ENCODE measurements around the gene CCDC187. TPM values are rescaled to one million over a fixed set of nuclear protein-coding genes. Genes with fewer than 3 reads are reported as not detected.
A peak's percentile ranks its signal among the peaks of the same experiment; 100 is the strongest.
"Not testable (repeated sequence)": the region's sequence is repeated elsewhere in the genome, so short reads cannot be mapped to it uniquely, and the experiment has no call there.

The CCDC187 gene
- total and polyA plus RNA-seq, 8 donors = 0.12 to 2.8 (median 0.45) TPM; not detected in 1

- TF ChIP-seq EP300 (IDR thresholded peaks at IDR 0.05) = no peak
- TF ChIP-seq POLR2AphosphoS5 (IDR thresholded peaks at IDR 0.05) = peak in 2 of 3 donors; percentile 74 to 78
- no peak for TF ChIP-seq CTCF (IDR thresholded peaks at IDR 0.05)
- TF ChIP-seq POLR2A (IDR thresholded peaks at IDR 0.05) = no peak
- intact Hi-C loops (cut with DNase I; ENCODE audit: low total_unique reads) = no loop called here
- H3K4me1 ChIP-seq = peaks cover 28 to 45% (median 39%) of the 10 kb centered on the region in 4 donors
- H3K4me3 ChIP-seq = no peak overlapping the region
- H3K27ac ChIP-seq = peak overlapping the region; percentile 33 to 87 (median 45)
- WGBS, 5 donors = 46 to 65% (median 53%) methylated on average over 18 to 24 of the region's 24 CpGs
- peaks cover 0 to 16% (median 0%) of the 10 kb centered on the region in 3 donors for H3K27me3 ChIP-seq
- peak; percentile 86 to 90 for DNase-seq
- no peaks in the 10 kb centered on the region for H3K36me3 ChIP-seq
- H3K9me3 ChIP-seq = no peaks in the 10 kb centered on the region
Observed at GRCh38 chr9:136324501-136325300, 20.8 kb upstream of the CCDC187 start.

GRCh38 chr9:136323371-136323789 is 19.5 kb upstream of the CCDC187 start:
- Histone ChIP-seq H3K4me1 (peaks cover 16 to 33% (median 26%) of the 10 kb centered on the region in 4 donors), H3K27me3 (peaks cover 0 to 13% (median 0%) of the 10 kb centered on the region in 3 donors), H3K4me3 (no peak overlapping the region), H3K9me3 (no peaks in the 10 kb centered on the region), H3K36me3 (no peaks in the 10 kb centered on the region), H3K27ac (no peak overlapping the region)
- WGBS, 5 donors = 69 to 83% (median 79%) methylated on average over 12 to 17 of the region's 17 CpGs
- no peak for DNase-seq
- TF ChIP-seq EP300 (IDR thresholded peaks at IDR 0.05) (no peak), POLR2A (IDR thresholded peaks at IDR 0.05) (no peak), CTCF (IDR thresholded peaks at IDR 0.05) (no peak), POLR2AphosphoS5 (IDR thresholded peaks at IDR 0.05) (no peak)
- intact Hi-C loops (cut with DNase I; ENCODE audit: low total_unique reads) = no loop called here

GRCh38 chr9:136322756-136323330 is 18.9 kb upstream of the CCDC187 start:
- Histone ChIP-seq H3K9me3 (no peaks in the 10 kb centered on the region), H3K27me3 (peaks cover 0 to 8% (median 0%) of the 10 kb centered on the region in 3 donors), H3K4me1 (peaks cover 10 to 28% (median 21%) of the 10 kb centered on the region in 4 donors), H3K4me3 (no peak overlapping the region), H3K27ac (no peak overlapping the region), H3K36me3 (no peaks in the 10 kb centered on the region)
- intact Hi-C loops (cut with DNase I; ENCODE audit: low total_unique reads) = no loop called here
- 59 to 86% (median 79%) methylated on average over 20 to 23 of the region's 23 CpGs for WGBS, 5 donors
- no peak for TF ChIP-seq EP300 (IDR thresholded peaks at IDR 0.05)
- no peak for TF ChIP-seq CTCF (IDR thresholded peaks at IDR 0.05)
- TF ChIP-seq POLR2AphosphoS5 (IDR thresholded peaks at IDR 0.05) = no peak
- no peak for TF ChIP-seq POLR2A (IDR thresholded peaks at IDR 0.05)
- DNase-seq = no peak

GRCh38 chr9:136321561-136321960 is 17.7 kb upstream of the CCDC187 start:
- intact Hi-C loops (cut with DNase I; ENCODE audit: low total_unique reads) = no loop called here
- 83 to 92% (median 90%) methylated on average over 13 to 19 of the region's 19 CpGs for whole genome bisulfite sequencing, 5 donors
- Histone ChIP-seq H3K27me3 (peaks cover 0 to 6% (median 0%) of the 10 kb centered on the region in 3 donors), H3K36me3 (no peaks in the 10 kb centered on the region), H3K9me3 (no peaks in the 10 kb centered on the region), H3K4me3 (no peak overlapping the region), H3K4me1 (peaks cover 2 to 19% (median 12%) of the 10 kb centered on the region in 4 donors), H3K27ac (no peak overlapping the region)
- no peak for DNase-seq
- TF ChIP-seq POLR2AphosphoS5 (IDR thresholded peaks at IDR 0.05) (no peak), POLR2A (IDR thresholded peaks at IDR 0.05) (no peak), CTCF (IDR thresholded peaks at IDR 0.05) (no peak), EP300 (IDR thresholded peaks at IDR 0.05) (no peak)

- H3K27me3 ChIP-seq; H3K4me3 ChIP-seq; intact Hi-C loops (cut with DNase I; ENCODE audit: low total_unique reads); H3K27ac ChIP-seq; H3K36me3 ChIP-seq; DNase-seq; H3K9me3 ChIP-seq: not testable (repeated sequence)
- H3K4me1 ChIP-seq = peaks cover 0 to 14% (median 7%) of the 10 kb centered on the region in 4 donors
Observed at GRCh38 chr9:136320972-136321371, 17.1 kb upstream of the CCDC187 start.

GRCh38 chr9:136319955-136320354 is 16.1 kb upstream of the CCDC187 start:
- intact Hi-C loops (cut with DNase I; ENCODE audit: low total_unique reads); H3K27ac ChIP-seq; H3K36me3 ChIP-seq; DNase-seq; H3K4me1 ChIP-seq; H3K4me3 ChIP-seq; H3K9me3 ChIP-seq; H3K27me3 ChIP-seq: not testable (repeated sequence)
- 85 to 97% (median 95%) methylated on average over 3 of the region's 3 CpGs for WGBS, 5 donors

- H3K4me3 ChIP-seq; H3K4me1 ChIP-seq; H3K36me3 ChIP-seq; H3K27ac ChIP-seq; DNase-seq; intact Hi-C loops (cut with DNase I; ENCODE audit: low total_unique reads); H3K27me3 ChIP-seq: not testable (repeated sequence)
- H3K9me3 ChIP-seq = peaks cover 0 to 13% (median 11%) of the 10 kb centered on the region in 4 donors
- 94 to 98% (median 96%) methylated on average over 14 of the region's 14 CpGs for WGBS, 5 donors
Observed at GRCh38 chr9:136319244-136319643, 15.3 kb upstream of the CCDC187 start.
